Loucy (cell line): ENCODE data around the gene RBM6.
"Not testable (repeated sequence)": the region's sequence is repeated elsewhere in the genome, so short reads cannot be mapped to it uniquely, and the experiment has no call there.

Experiments
- EZH2phosphoT487 ChIP-seq: fragments of 200-600 bp; IDR thresholded peaks from 2 replicates; pipeline ENCODE4 v1.6.1; 2018; ENCODE audit warnings: antibody characterized with exemption, mild to moderate bottlenecking, moderate library complexity, borderline replicate concordance
- TF ChIP-seq, protein P1 (sequence below): fragments of 200-600 bp; sonication (generic); conservative IDR thresholded peaks from 2 replicates; pipeline ENCODE4 v1.5.1; 2014; ENCODE audit warnings: mild to moderate bottlenecking, antibody characterized with exemption, low read length

DNA sequence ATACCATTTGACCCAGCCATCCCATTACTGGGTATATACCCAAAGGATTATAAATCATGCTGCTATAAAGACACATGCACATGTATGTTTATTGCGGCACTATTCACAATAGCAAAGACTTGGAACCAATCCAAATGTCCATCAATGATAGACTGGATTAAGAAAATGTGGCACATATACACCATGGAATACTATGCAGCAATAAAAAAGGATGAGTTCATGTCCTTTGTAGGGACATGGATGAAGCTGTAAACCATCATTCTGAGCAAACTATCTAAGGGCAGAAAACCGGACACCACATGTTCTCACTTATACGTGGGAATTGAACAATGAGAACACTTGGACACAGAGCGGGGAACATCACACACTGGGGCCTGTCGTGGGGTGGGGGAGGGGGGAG lies 91.3 kb downstream of the RBM6 start:
- TF ChIP-seq, protein P1, sequence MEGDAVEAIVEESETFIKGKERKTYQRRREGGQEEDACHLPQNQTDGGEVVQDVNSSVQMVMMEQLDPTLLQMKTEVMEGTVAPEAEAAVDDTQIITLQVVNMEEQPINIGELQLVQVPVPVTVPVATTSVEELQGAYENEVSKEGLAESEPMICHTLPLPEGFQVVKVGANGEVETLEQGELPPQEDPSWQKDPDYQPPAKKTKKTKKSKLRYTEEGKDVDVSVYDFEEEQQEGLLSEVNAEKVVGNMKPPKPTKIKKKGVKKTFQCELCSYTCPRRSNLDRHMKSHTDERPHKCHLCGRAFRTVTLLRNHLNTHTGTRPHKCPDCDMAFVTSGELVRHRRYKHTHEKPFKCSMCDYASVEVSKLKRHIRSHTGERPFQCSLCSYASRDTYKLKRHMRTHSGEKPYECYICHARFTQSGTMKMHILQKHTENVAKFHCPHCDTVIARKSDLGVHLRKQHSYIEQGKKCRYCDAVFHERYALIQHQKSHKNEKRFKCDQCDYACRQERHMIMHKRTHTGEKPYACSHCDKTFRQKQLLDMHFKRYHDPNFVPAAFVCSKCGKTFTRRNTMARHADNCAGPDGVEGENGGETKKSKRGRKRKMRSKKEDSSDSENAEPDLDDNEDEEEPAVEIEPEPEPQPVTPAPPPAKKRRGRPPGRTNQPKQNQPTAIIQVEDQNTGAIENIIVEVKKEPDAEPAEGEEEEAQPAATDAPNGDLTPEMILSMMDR: not testable (repeated sequence)
- TF ChIP-seq EZH2phosphoT487: not testable (repeated sequence)
